Stimulated activated CD4-positive, alpha-beta T cell treated with anti-CD3 and anti-CD28 coated beads, Interleukin-15, amount 100 ng/mL, for 1 hour (primary cell): ENCODE data around the gene FOCAD.
"Not testable (repeated sequence)": the region's sequence is repeated elsewhere in the genome, so short reads cannot be mapped to it uniquely, and the experiment has no call there.

Source experiments
- DNase-seq, 2 donors: peaks; one replicate each; pipeline ENCODE4 v3.0.0-alpha.2; 2020; ENCODE audit warnings: low read depth in 1 of 2, low spot score in 1 of 2

The FOCAD gene

GRCh38 chr9:20945856-20946255 lies 261.8 kb downstream of the FOCAD start:
- no peak for DNase-seq

- DNase-seq = no peak
These were observed 264.6 kb downstream of the FOCAD start for GRCh38 chr9:20948703-20949102.

- DNase-seq = no peak
These were observed 266.6 kb downstream of the FOCAD start for GRCh38 chr9:20950707-20951106.

GRCh38 chr9:20962536-20963225 lies 278.6 kb downstream of the FOCAD start:
- DNase-seq = no peak

- no peak for DNase-seq
These were observed 288.6 kb downstream of the FOCAD start for GRCh38 chr9:20972684-20973083.

- not testable (repeated sequence) for DNase-seq
These were observed 289.3 kb downstream of the FOCAD start for GRCh38 chr9:20973246-20973947.

- DNase-seq = not testable (repeated sequence)
These were observed 290.3 kb downstream of the FOCAD start for GRCh38 chr9:20974191-20974938.

GRCh38 chr9:20978249-20978648 lies 294.2 kb downstream of the FOCAD start:
- DNase-seq = no peak

GRCh38 chr9:20980832-20981455 lies 296.9 kb downstream of the FOCAD start:
- DNase-seq = no peak

- no peak for DNase-seq
These were observed 297.4 kb downstream of the FOCAD start for GRCh38 chr9:20981486-20981885.

- DNase-seq = no peak
These were observed 300.4 kb downstream of the FOCAD start for GRCh38 chr9:20984506-20984905.

- no peak for DNase-seq
These were observed 302.0 kb downstream of the FOCAD start for GRCh38 chr9:20985851-20986600.

GRCh38 chr9:20987521-20987920 lies 303.5 kb downstream of the FOCAD start:
- no peak for DNase-seq

- no peak for DNase-seq
These were observed 304.0 kb downstream of the FOCAD start for GRCh38 chr9:20988061-20988460.

- no peak for DNase-seq
These were observed 304.7 kb downstream of the FOCAD start for GRCh38 chr9:20988671-20989315.

GRCh38 chr9:20989923-20990341 lies 305.9 kb downstream of the FOCAD start:
- DNase-seq = no peak

- no peak for DNase-seq
These were observed 306.8 kb downstream of the FOCAD start for GRCh38 chr9:20990867-20991266.

- DNase-seq = no peak
These were observed 310.4 kb downstream of the FOCAD start for GRCh38 chr9:20994486-20994885.

GRCh38 chr9:20995616-20996015 lies 311.6 kb downstream of the FOCAD start:
- DNase-seq = no peak

- DNase-seq = no peak
These were observed 312.8 kb downstream of the FOCAD start for GRCh38 chr9:20996809-20997208.
